Gastroesophageal sphincter (tissue), 3 donors: ENCODE results near the gene SHISAL2A.

Source experiments
- EP300 ChIP-seq: sonication (generic); formaldehyde crosslinking; IDR thresholded peaks from one replicate; pipeline ENCODE4 v1.6.1; 2017; ENCODE audit warnings: antibody characterized with exemption, mild to moderate bottlenecking
- POLR2A ChIP-seq, 2 donors: fragments of 450-650 bp; IDR thresholded peaks; one replicate each; pipeline ENCODE4 v1.6.1; 2017; ENCODE audit warnings: antibody characterized with exemption in 2 of 2, mild to moderate bottlenecking in 2 of 2, moderate library complexity in 1 of 2
- TF ChIP-seq, protein P1 (sequence below), 4 experiments: fragments of 200-600 bp in 2 of 4; fragments of 450-650 bp in 2 of 4; sonication (generic) in 1 of 4; IDR thresholded peaks; one replicate each; pipeline ENCODE4 v1.5.1; 2017 to 2019; ENCODE audit warnings: antibody characterized with exemption in 4 of 4, mild to moderate bottlenecking in 2 of 4, moderate library complexity in 2 of 4

DNA sequence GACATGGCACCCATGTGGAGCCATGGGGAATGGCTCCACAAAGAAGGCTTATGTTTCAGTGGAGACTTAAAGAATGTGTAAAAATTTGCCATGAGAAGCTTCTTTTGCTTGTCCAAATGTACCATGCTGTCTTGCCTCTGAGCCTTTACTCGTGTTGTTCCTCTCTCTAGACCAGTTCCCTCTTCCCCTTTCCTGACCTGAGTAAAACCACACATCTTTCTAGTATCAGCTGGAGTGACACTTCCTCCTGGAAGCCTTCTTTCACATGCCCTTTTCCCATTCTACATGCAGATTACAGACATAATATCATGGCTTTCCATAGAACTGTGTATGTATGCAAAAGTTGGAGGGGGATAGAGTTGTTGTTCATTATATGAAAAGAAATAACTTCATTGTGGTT lies 44.4 kb upstream of the SHISAL2A start:
- no peak for TF ChIP-seq POLR2A (IDR thresholded peaks at IDR 0.05)
- TF ChIP-seq, protein P1, sequence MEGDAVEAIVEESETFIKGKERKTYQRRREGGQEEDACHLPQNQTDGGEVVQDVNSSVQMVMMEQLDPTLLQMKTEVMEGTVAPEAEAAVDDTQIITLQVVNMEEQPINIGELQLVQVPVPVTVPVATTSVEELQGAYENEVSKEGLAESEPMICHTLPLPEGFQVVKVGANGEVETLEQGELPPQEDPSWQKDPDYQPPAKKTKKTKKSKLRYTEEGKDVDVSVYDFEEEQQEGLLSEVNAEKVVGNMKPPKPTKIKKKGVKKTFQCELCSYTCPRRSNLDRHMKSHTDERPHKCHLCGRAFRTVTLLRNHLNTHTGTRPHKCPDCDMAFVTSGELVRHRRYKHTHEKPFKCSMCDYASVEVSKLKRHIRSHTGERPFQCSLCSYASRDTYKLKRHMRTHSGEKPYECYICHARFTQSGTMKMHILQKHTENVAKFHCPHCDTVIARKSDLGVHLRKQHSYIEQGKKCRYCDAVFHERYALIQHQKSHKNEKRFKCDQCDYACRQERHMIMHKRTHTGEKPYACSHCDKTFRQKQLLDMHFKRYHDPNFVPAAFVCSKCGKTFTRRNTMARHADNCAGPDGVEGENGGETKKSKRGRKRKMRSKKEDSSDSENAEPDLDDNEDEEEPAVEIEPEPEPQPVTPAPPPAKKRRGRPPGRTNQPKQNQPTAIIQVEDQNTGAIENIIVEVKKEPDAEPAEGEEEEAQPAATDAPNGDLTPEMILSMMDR (IDR thresholded peaks at IDR 0.05): no peak
- no peak for TF ChIP-seq EP300
